ENCODE measurements around the gene ERVW-1. TPM values are rescaled to one million over a fixed set of nuclear protein-coding genes. Genes with fewer than 3 reads are reported as not detected.

Gene ERVW-1
- total and polyA plus RNA-seq, 2 of the 13 experiments (the other 11 are each of a cell fraction or from before 2014, with no cell fraction given), result not detected

- TF ChIP-seq ZNF280B (CRISPR knock-in tag; IDR thresholded peaks at IDR 0.05; ENCODE audit: borderline replicate concordance) (peak; percentile 58; the same call in 1 of the 2 replicates), HNRNPK (IDR thresholded peaks at IDR 0.05; ENCODE audit: low read depth, low read length, poor library complexity, severe bottlenecking) (peak; percentile 62), THAP7 (CRISPR knock-in tag; IDR thresholded peaks at IDR 0.05) (no peak), ARID4A (CRISPR knock-in tag; IDR thresholded peaks at IDR 0.05; ENCODE audit: borderline replicate concordance) (peak; percentile 87; the same call in 1 of the 2 replicates), MAFF (IDR thresholded peaks at IDR 0.05; ENCODE audit: low read depth, low read length) (no peak), ZBTB34 (CRISPR knock-in tag; IDR thresholded peaks at IDR 0.05) (no peak), SOX13 (IDR thresholded peaks at IDR 0.05) (no peak), SOX13 (CRISPR knock-in tag; conservative IDR thresholded peaks at IDR 0.05 in 1 of 2, IDR thresholded peaks at IDR 0.05 in 1 of 2) (no peak; a peak in 1 of 4 replicates), ZBTB4 (CRISPR knock-in tag; IDR thresholded peaks at IDR 0.05; ENCODE audit: borderline replicate concordance) (no peak), ZNF282 (IDR thresholded peaks at IDR 0.05; ENCODE audit: partially characterized antibody) (no peak), RBM22 (optimal IDR thresholded peaks at IDR 0.05; ENCODE audit: low read length) (no peak), ZNF501 (CRISPR knock-in tag; IDR thresholded peaks at IDR 0.05) (peak; percentile 93), GFI1 (CRISPR knock-in tag; IDR thresholded peaks at IDR 0.05; ENCODE audit: borderline replicate concordance) (peak; percentile 74), ZNF772 (CRISPR knock-in tag; IDR thresholded peaks at IDR 0.05) (peak; percentile 78)
Observed at GRCh38 chr7:92447345-92448204, 30.2 kb downstream of the ERVW-1 start, which contains the start of gene GATAD1 (continued).
